Measurements from ENCODE around the gene MEX3A.

The MEX3A gene

GRCh38 chr1:156102633-156103511, 20.6 kb upstream of the MEX3A start:
- no peak for DNase-seq (ENCODE audit: low read depth in 2 of 2)

GRCh38 chr1:156101880-156102279, 19.6 kb upstream of the MEX3A start:
- DNase-seq (ENCODE audit: low read depth in 2 of 2): no peak

GRCh38 chr1:156100205-156100995, 18.1 kb upstream of the MEX3A start:
- DNase-seq (ENCODE audit: low read depth in 2 of 2): no peak

- no peak for DNase-seq (ENCODE audit: low read depth in 2 of 2)
Observed at GRCh38 chr1:156099282-156099681, 17.0 kb upstream of the MEX3A start.

GRCh38 chr1:156098784-156099183, 16.5 kb upstream of the MEX3A start:
- no peak for DNase-seq (ENCODE audit: low read depth in 2 of 2)

GRCh38 chr1:156097499-156098178, 15.4 kb upstream of the MEX3A start:
- DNase-seq (ENCODE audit: low read depth in 2 of 2): no peak

GRCh38 chr1:156096640-156097391, 14.6 kb upstream of the MEX3A start:
- DNase-seq (ENCODE audit: low read depth in 2 of 2): peak; percentile 76 to 82

- DNase-seq (ENCODE audit: low read depth in 2 of 2): no peak
Observed at GRCh38 chr1:156095906-156096508, 13.7 kb upstream of the MEX3A start.

- DNase-seq (ENCODE audit: low read depth in 2 of 2): no peak
Observed at GRCh38 chr1:156091610-156092009, 9.3 kb upstream of the MEX3A start.

GRCh38 chr1:156090840-156091188, 8.5 kb upstream of the MEX3A start:
- peak; percentile 58 to 78 for DNase-seq (ENCODE audit: low read depth in 2 of 2)

GRCh38 chr1:156090138-156090839, 8.0 kb upstream of the MEX3A start:
- DNase-seq (ENCODE audit: low read depth in 2 of 2): no peak

- no peak for DNase-seq (ENCODE audit: low read depth in 2 of 2)
Observed at GRCh38 chr1:156089704-156090103, 7.4 kb upstream of the MEX3A start.

GRCh38 chr1:156086256-156086662, 4.0 kb upstream of the MEX3A start:
- DNase-seq (ENCODE audit: low read depth in 2 of 2): no peak

GRCh38 chr1:156083800-156084790, 1.8 kb upstream of the MEX3A start:
- DNase-seq (ENCODE audit: low read depth in 2 of 2): no peak

GRCh38 chr1:156081917-156082308, 352 bp downstream of the MEX3A start:
- DNase-seq (ENCODE audit: low read depth in 2 of 2): no peak

- no peak for DNase-seq (ENCODE audit: low read depth in 2 of 2)
Observed at GRCh38 chr1:156081180-156081916, 917 bp downstream of the MEX3A start.

GRCh38 chr1:156080863-156081179, 1.4 kb downstream of the MEX3A start:
- no peak for DNase-seq (ENCODE audit: low read depth in 2 of 2)

- DNase-seq (ENCODE audit: low read depth in 2 of 2): no peak
Observed at GRCh38 chr1:156080241-156080862, 1.9 kb downstream of the MEX3A start.

All from stimulated activated CD8-positive, alpha-beta memory T cell treated with anti-CD3 and anti-CD28 coated beads, Interleukin-15, amount 100 ng/mL, for 4 hours (primary cell).